DOHH2 (cell line): ENCODE measurements around the gene FADD.

Source experiments
- H3F3A ChIP-seq: fragments of 200-600 bp; sonication (generic), shearing (Covaris generic); 2 replicates; pipeline ENCODE4 v1.6.0; 2016; ENCODE audit warnings: antibody characterized with exemption, mild to moderate bottlenecking; ENCODE audit not compliant: control insufficient read depth, insufficient read depth
- H3K27ac ChIP-seq: fragments of 200-600 bp; sonication (generic); 2 replicates; pipeline ENCODE4 v1.5.1; 2014; ENCODE audit warnings: low read depth, mild to moderate bottlenecking, low read length, moderate library complexity
- H3K27me3 ChIP-seq: fragments of 200-600 bp; sonication (generic); 2 replicates; pipeline ENCODE4 v1.6.1; 2014; ENCODE audit warnings: mild to moderate bottlenecking, low read length, mixed read lengths; ENCODE audit not compliant: control insufficient read depth
- H3K36me3 ChIP-seq: fragments of 200-600 bp; sonication (generic); 2 replicates; pipeline ENCODE4 v1.6.1; 2014; ENCODE audit warnings: mild to moderate bottlenecking, low read length, moderate library complexity, mixed read lengths; ENCODE audit not compliant: control insufficient read depth
- H3K4me1 ChIP-seq: fragments of 200-600 bp; sonication (generic); 2 replicates; pipeline ENCODE4 v1.6.1; 2014; ENCODE audit warnings: mild to moderate bottlenecking, low read length, mixed read lengths; ENCODE audit not compliant: control insufficient read depth
- H3K4me2 ChIP-seq: fragments of 200-600 bp; sonication (generic); 2 replicates; pipeline ENCODE4 v1.6.0; 2014; ENCODE audit warnings: mild to moderate bottlenecking, low read length, moderate library complexity
- H3K4me3 ChIP-seq: fragments of 200-600 bp; sonication (generic); 2 replicates; pipeline ENCODE4 v1.5.1; 2014; ENCODE audit warnings: mild to moderate bottlenecking, low read length, mixed read lengths
- H3K79me2 ChIP-seq: fragments of 200-600 bp; sonication (generic); 2 replicates; pipeline ENCODE4 v1.6.1; 2014; ENCODE audit warnings: mild to moderate bottlenecking, low read length, mixed read lengths; ENCODE audit not compliant: control insufficient read depth
- H3K9me2 ChIP-seq: fragments of 200-600 bp; sonication (generic); replicated peaks from 2 replicates; pipeline ENCODE4 v1.6.1; 2014; ENCODE audit warnings: mild to moderate bottlenecking, low read length, mixed read lengths; ENCODE audit not compliant: control insufficient read depth
- H3K9me3 ChIP-seq: fragments of 200-600 bp; sonication (generic); 2 replicates; pipeline ENCODE4 v1.6.1; 2014; ENCODE audit warnings: antibody characterized with exemption, low read length, mixed read lengths; ENCODE audit not compliant: control insufficient read depth, insufficient read depth
- H4K20me1 ChIP-seq: fragments of 200-600 bp; sonication (generic); 2 replicates; pipeline ENCODE4 v1.6.0; 2014; ENCODE audit warnings: low read depth, mild to moderate bottlenecking, antibody characterized with exemption, low read length, moderate library complexity; ENCODE audit not compliant: control insufficient read depth, insufficient read depth
- CTCF ChIP-seq: fragments of 200-600 bp; sonication (generic); IDR thresholded peaks from one replicate; pipeline ENCODE4 v1.5.1; 2014; ENCODE audit warnings: antibody characterized with exemption, mild to moderate bottlenecking, low read depth, low read length; ENCODE audit not compliant: poor library complexity, severe bottlenecking
- EZH2phosphoT487 ChIP-seq: fragments of 200-600 bp; sonication (generic); IDR thresholded peaks from 2 replicates; pipeline ENCODE4 v1.6.1; 2017; ENCODE audit warnings: borderline replicate concordance, mild to moderate bottlenecking, antibody characterized with exemption, low read length, moderate library complexity, mixed read lengths

Gene FADD

GRCh38 chr11:70233962-70234361, 30.9 kb downstream of the FADD start:
- Histone ChIP-seq H4K20me1 (no peaks in the 10 kb centered on the region), H3K79me2 (no peaks in the 10 kb centered on the region), H3K36me3 (no peaks in the 10 kb centered on the region), H3K27ac (no peak overlapping the region), H3K27me3 (peaks cover 5% of the 10 kb centered on the region; the same call in 1 of the 2 replicates), H3K9me2 (no peaks in the 10 kb centered on the region), H3K4me1 (no peaks in the 10 kb centered on the region), H3K4me3 (no peak overlapping the region), H3F3A (no peaks in the 10 kb centered on the region), H3K9me3 (no peaks in the 10 kb centered on the region), H3K4me2 (no peak overlapping the region)
- TF ChIP-seq EZH2phosphoT487, result no peak
- no peak for TF ChIP-seq CTCF

GRCh38 chr11:70240337-70240736, 37.2 kb downstream of the FADD start:
- H3K79me2 ChIP-seq, result no peaks in the 10 kb centered on the region
- H3K9me3 ChIP-seq, result no peaks in the 10 kb centered on the region
- H4K20me1 ChIP-seq, result no peaks in the 10 kb centered on the region
- no peak overlapping the region for H3K27ac ChIP-seq
- no peak overlapping the region for H3K4me2 ChIP-seq
- no peaks in the 10 kb centered on the region for H3K9me2 ChIP-seq
- H3K4me3 ChIP-seq, result no peak overlapping the region
- no peaks in the 10 kb centered on the region for H3F3A ChIP-seq
- no peaks in the 10 kb centered on the region for H3K4me1 ChIP-seq
- H3K27me3 ChIP-seq, result no peaks in the 10 kb centered on the region; the same call in 1 of the 2 replicates
- TF ChIP-seq CTCF, result no peak
- no peak for TF ChIP-seq EZH2phosphoT487
- no peaks in the 10 kb centered on the region for H3K36me3 ChIP-seq

- no peak overlapping the region for H3K27ac ChIP-seq
- no peak overlapping the region for H3K4me2 ChIP-seq
- H3K36me3 ChIP-seq, result no peaks in the 10 kb centered on the region
- no peak for TF ChIP-seq EZH2phosphoT487
- no peak for TF ChIP-seq CTCF
- H3K79me2 ChIP-seq, result no peaks in the 10 kb centered on the region
- no peak overlapping the region for H3K4me3 ChIP-seq
- no peaks in the 10 kb centered on the region for H3K9me2 ChIP-seq
- H4K20me1 ChIP-seq, result no peaks in the 10 kb centered on the region
- H3F3A ChIP-seq, result no peaks in the 10 kb centered on the region
- H3K9me3 ChIP-seq, result no peaks in the 10 kb centered on the region
- no peaks in the 10 kb centered on the region for H3K4me1 ChIP-seq
- H3K27me3 ChIP-seq, result no peaks in the 10 kb centered on the region; the same call in 1 of the 2 replicates
These were observed 38.6 kb downstream of the FADD start for GRCh38 chr11:70241709-70242108.
